ENCODE data around the gene LPP.

LPP gene

GRCh38 chr3:188482929-188483328, 329.0 kb downstream of the LPP start:
- no peak for DNase-seq
- in situ Hi-C loops (cut with HindIII; ENCODE audit: low pct_ligation_motif_present, low pct_unique_long_range_greater_than_20kb, low sequenced_read_pairs) = no loop called here

- in situ Hi-C loops (cut with HindIII; ENCODE audit: low pct_ligation_motif_present, low pct_unique_long_range_greater_than_20kb, low sequenced_read_pairs) = no loop called here
- no peak for DNase-seq
Measured at GRCh38 chr3:188486126-188486525, 332.2 kb downstream of the LPP start.

- in situ Hi-C loops (cut with HindIII; ENCODE audit: low pct_ligation_motif_present, low pct_unique_long_range_greater_than_20kb, low sequenced_read_pairs) = no loop called here
- DNase-seq = no peak
Measured at GRCh38 chr3:188486952-188487351, 333.0 kb downstream of the LPP start.

GRCh38 chr3:188487652-188488051, 333.7 kb downstream of the LPP start:
- no peak for DNase-seq
- in situ Hi-C loops (cut with HindIII; ENCODE audit: low pct_ligation_motif_present, low pct_unique_long_range_greater_than_20kb, low sequenced_read_pairs) = no loop called here

GRCh38 chr3:188488801-188489200, 334.8 kb downstream of the LPP start:
- in situ Hi-C loops (cut with HindIII; ENCODE audit: low pct_ligation_motif_present, low pct_unique_long_range_greater_than_20kb, low sequenced_read_pairs) = no loop called here
- no peak for DNase-seq

GRCh38 chr3:188489639-188490405, 335.9 kb downstream of the LPP start:
- in situ Hi-C loops (cut with HindIII; ENCODE audit: low pct_ligation_motif_present, low pct_unique_long_range_greater_than_20kb, low sequenced_read_pairs) = no loop called here

GRCh38 chr3:188490416-188490815, 336.5 kb downstream of the LPP start:
- DNase-seq = no peak
- in situ Hi-C loops (cut with HindIII; ENCODE audit: low pct_ligation_motif_present, low pct_unique_long_range_greater_than_20kb, low sequenced_read_pairs) = no loop called here

More at GRCh38 chr3:188489639-188490405, 335.9 kb downstream of the LPP start:
- no peak for DNase-seq

- in situ Hi-C loops (cut with HindIII; ENCODE audit: low pct_ligation_motif_present, low pct_unique_long_range_greater_than_20kb, low sequenced_read_pairs) = no loop called here
- no peak for DNase-seq
Measured at GRCh38 chr3:188491276-188491687, 337.3 kb downstream of the LPP start.

GRCh38 chr3:188496390-188496789, 342.4 kb downstream of the LPP start:
- DNase-seq = no peak
- in situ Hi-C loops (cut with HindIII; ENCODE audit: low pct_ligation_motif_present, low pct_unique_long_range_greater_than_20kb, low sequenced_read_pairs) = no loop called here

GRCh38 chr3:188497021-188497420, 343.1 kb downstream of the LPP start:
- in situ Hi-C loops (cut with HindIII; ENCODE audit: low pct_ligation_motif_present, low pct_unique_long_range_greater_than_20kb, low sequenced_read_pairs) = no loop called here
- no peak for DNase-seq

- no peak for DNase-seq
- in situ Hi-C loops (cut with HindIII; ENCODE audit: low pct_ligation_motif_present, low pct_unique_long_range_greater_than_20kb, low sequenced_read_pairs) = no loop called here
Measured at GRCh38 chr3:188503647-188504046, 349.7 kb downstream of the LPP start.

GRCh38 chr3:188505151-188505550, 351.2 kb downstream of the LPP start:
- in situ Hi-C loops (cut with HindIII; ENCODE audit: low pct_ligation_motif_present, low pct_unique_long_range_greater_than_20kb, low sequenced_read_pairs) = no loop called here
- no peak for DNase-seq

- in situ Hi-C loops (cut with HindIII; ENCODE audit: low pct_ligation_motif_present, low pct_unique_long_range_greater_than_20kb, low sequenced_read_pairs) = no loop called here
Measured at GRCh38 chr3:188505911-188506310, 352.0 kb downstream of the LPP start.

GRCh38 chr3:188506446-188506845, 352.5 kb downstream of the LPP start:
- DNase-seq = no peak
- in situ Hi-C loops (cut with HindIII; ENCODE audit: low pct_ligation_motif_present, low pct_unique_long_range_greater_than_20kb, low sequenced_read_pairs) = no loop called here

More at GRCh38 chr3:188505911-188506310, 352.0 kb downstream of the LPP start:
- DNase-seq = no peak

GRCh38 chr3:188507244-188507720, 353.3 kb downstream of the LPP start:
- in situ Hi-C loops (cut with HindIII; ENCODE audit: low pct_ligation_motif_present, low pct_unique_long_range_greater_than_20kb, low sequenced_read_pairs) = no loop called here
- no peak for DNase-seq

GRCh38 chr3:188508454-188508853, 354.5 kb downstream of the LPP start:
- DNase-seq = no peak
- in situ Hi-C loops (cut with HindIII; ENCODE audit: low pct_ligation_motif_present, low pct_unique_long_range_greater_than_20kb, low sequenced_read_pairs) = no loop called here

GRCh38 chr3:188509316-188509715, 355.4 kb downstream of the LPP start:
- no peak for DNase-seq
- in situ Hi-C loops (cut with HindIII; ENCODE audit: low pct_ligation_motif_present, low pct_unique_long_range_greater_than_20kb, low sequenced_read_pairs) = no loop called here

- in situ Hi-C loops (cut with HindIII; ENCODE audit: low pct_ligation_motif_present, low pct_unique_long_range_greater_than_20kb, low sequenced_read_pairs) = no loop called here
- DNase-seq = no peak
Measured at GRCh38 chr3:188510366-188510765, 356.4 kb downstream of the LPP start.

- in situ Hi-C loops (cut with HindIII; ENCODE audit: low pct_ligation_motif_present, low pct_unique_long_range_greater_than_20kb, low sequenced_read_pairs) = no loop called here
- DNase-seq = no peak
Measured at GRCh38 chr3:188513662-188514328, 359.8 kb downstream of the LPP start.

- in situ Hi-C loops (cut with HindIII; ENCODE audit: low pct_ligation_motif_present, low pct_unique_long_range_greater_than_20kb, low sequenced_read_pairs) = no loop called here
- DNase-seq = no peak
Measured at GRCh38 chr3:188516515-188516914, 362.6 kb downstream of the LPP start.

Measured in ACHN (cell line).